NCI-H146 treated with DMSO at 0.1 percent for 48 hours (cell line): ENCODE measurements around the gene CRTAC1.
"Not testable (repeated sequence)": the region's sequence is repeated elsewhere in the genome, so short reads cannot be mapped to it uniquely, and the experiment has no call there.

Source experiments
- DNase-seq: peaks from one replicate; lab custom pipeline; 2025; ENCODE audit not compliant: unreplicated experiment; lab: John Stamatoyannopoulos, UW

Gene CRTAC1

DNA sequence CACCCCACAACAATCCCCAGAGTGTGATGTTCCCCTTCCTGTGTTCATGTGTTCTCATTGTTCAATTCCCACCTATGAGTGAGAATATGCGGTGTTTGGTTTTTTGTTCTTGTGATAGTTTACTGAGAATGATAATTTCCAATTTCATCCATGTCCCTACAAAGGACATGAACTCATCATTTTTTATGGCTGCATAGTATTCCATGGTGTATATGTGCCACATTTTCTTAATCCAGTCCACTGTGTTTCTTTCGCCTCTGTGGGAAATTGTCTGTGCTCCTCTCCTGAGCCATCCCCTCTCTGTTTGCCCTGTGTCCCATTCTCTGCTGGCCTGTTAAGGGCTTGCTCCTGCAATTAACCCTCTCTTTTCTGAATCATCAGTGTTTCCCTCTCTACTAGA is 186.4 kb downstream of the CRTAC1 start:
- not testable (repeated sequence) for DNase-seq

DNA sequence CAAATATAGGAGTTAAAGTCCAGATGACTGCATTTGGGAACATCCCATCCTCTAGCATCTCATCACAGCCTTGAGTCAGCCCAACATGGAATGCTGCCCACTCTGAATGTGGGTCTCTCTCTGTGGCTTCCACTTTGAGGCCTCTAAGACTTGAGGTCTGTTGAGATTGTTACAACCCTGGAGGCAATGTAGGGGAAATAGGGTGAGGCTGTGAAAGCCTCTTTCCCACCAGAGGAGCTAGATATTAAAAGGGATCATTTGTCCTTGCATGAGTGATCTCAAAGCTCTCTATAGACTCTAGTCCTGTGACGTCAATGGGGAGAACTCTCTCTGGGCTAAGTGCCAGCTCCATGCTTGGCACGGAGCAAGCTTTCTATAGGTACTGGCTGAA is 187.1 kb downstream of the CRTAC1 start:
- DNase-seq = no peak

DNA sequence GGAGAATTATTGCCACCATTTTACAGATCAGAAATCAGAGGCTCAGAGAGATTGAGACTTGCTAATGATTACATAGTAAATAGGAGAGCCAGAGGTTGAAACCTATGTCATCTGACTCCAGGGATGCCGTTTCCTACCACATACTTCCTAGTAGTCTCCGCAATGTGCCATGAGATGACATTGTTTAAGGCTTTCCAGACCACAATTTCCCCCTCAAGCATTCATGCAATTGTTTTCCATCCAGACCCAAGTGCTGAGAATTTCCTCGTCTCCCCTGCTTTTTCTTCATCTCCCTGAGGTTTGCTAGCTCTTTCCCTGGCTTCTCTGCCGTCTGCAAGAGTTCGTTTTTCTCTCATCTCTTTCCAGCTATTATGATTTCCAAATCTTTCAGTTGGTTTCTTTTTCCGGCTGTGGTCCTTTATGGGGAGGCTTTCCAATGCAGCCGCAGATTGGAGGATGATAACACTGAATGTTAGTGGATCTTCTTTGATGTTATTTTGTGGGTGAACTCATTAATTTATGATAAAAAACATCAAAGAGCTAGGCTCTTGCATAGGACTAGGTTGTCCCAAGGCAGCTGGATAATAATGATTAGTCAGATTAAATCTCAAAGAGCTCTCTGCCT is 187.7 kb downstream of the CRTAC1 start:
- no peak for DNase-seq

DNA sequence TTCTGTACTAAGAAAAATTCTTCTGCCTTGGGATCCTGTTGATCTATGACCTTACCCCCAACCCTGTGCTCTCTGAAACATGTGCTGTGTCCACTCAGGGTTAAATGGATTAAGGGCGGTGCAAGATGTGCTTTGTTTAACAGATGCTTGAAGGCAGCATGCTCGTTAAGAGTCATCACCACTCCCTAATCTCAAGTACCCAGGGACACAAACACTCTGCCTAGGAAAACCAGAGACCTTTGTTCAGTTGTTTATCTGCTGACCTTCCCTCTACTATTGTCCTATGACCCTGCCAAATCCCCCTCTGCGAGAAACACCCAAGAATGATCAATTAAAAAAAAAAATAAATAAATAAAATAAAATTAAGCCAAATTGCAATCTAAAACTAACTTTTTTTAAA is 188.3 kb downstream of the CRTAC1 start:
- DNase-seq = not testable (repeated sequence)

DNA sequence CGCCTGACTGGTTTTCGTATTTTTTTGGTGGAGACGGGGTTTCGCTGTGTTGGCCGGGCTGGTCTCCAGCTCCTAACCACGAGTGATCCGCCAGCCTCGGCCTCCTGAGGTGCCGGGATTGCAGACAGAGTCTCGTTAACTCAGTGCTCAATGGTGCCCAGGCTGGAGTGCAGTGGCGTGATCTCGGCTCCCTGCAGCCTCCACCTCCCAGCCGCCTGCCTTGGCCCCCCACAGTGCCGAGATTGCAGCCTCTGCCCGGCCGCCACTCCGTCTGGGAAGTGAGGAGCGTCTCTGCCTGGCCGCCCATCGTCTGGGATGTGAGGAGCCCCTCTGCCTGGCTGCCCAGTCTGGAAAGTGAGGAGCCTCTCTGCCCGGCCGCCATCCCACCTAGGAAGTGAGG is 189.3 kb downstream of the CRTAC1 start:
- not testable (repeated sequence) for DNase-seq

DNA sequence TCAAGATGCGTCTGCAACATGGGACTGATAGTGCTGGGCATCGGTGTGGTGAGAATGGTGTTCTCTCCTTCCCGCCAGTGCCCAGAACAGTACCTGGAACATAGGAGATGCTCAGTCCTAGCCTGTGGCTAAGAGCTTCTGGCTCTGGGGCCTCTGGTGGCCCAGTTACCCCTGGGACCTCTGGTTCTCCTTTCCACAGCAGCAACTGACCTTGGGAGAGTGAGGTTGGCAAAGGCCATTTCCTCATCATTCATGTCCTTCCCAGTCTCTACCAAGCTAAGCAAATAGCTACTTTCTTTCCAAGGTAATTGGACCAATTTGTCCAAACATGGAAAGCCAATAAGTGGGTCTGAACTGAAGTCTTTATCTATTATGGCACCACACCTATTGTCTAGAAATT is 192.3 kb downstream of the CRTAC1 start:
- no peak for DNase-seq

DNA sequence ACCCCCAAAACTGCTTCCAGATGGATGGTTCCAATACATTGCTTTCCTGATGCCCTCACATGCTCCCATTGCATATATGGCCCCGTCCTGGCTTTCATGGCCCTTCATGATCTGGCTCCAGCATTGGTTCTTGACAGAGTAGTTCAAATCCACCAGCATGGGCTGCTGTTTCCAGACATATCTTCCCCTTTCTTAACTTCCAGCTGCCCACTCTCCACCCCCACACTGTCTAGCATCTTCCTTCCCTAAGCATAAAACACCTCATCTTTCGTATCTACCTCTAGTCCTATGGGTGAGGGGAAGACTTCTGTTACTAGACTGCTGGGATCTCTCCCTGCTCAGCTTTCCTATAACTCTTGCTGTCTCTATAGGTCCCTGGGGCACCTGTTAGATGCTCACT is 194.0 kb downstream of the CRTAC1 start:
- DNase-seq = no peak

DNA sequence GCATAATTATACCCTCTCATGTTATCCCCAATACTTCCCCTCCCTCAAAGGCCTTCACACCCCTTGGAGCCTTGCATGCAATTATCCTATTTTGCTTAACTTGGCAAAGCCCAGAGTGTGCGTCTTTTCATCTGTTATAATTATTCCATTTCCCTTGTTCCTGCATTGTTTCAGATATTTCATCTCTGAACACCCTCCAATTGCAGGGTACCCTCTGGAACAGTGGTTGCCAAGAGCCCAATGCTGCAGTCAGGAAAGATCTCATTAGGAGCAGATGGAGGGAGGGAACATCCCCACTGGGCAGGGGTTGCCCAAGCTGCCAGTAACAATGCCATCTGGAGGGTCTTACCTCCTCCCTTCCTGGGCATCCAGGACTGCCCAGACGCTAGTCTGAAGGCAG is 199.2 kb downstream of the CRTAC1 start:
- no peak for DNase-seq

DNA sequence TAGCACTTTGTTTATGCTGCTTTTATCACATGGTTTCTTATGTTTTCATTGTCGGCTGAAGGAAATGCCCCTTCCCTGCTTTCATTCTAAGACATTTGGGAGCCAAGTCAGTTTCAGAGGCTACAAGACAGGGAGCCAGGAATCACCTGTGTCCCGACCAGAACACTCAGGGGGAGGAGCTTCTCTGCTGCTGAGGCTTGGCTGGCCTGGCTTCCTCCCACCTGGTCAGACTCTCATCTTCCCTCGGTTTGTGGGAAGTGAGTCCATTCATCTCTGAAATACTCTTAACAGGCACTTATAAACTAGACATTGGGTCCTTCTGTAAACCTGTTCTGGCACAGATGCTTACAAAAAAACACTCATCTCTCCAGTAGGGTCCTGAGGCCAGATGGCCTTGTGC is 200.4 kb downstream of the CRTAC1 start:
- no peak for DNase-seq

DNA sequence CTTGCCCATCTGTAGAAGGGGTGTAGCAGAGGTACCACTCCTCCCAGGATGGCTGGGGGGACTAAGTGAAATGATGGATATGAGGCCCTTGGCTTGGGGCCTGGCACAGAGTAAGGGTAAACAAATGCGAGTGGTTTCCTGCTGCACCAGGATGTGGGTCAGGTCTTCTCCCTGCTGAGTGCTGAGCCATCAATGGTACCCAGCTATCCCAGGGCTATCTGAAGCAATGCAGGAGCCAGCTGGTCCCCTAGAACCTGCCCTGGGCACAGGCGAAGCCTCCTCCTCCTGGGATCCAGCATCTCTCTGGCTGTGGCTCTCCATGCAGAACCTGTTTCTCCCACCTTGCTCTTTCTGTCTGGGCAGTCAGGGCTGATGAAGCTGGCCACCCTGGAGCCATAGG is 201.7 kb downstream of the CRTAC1 start:
- no peak for DNase-seq

DNA sequence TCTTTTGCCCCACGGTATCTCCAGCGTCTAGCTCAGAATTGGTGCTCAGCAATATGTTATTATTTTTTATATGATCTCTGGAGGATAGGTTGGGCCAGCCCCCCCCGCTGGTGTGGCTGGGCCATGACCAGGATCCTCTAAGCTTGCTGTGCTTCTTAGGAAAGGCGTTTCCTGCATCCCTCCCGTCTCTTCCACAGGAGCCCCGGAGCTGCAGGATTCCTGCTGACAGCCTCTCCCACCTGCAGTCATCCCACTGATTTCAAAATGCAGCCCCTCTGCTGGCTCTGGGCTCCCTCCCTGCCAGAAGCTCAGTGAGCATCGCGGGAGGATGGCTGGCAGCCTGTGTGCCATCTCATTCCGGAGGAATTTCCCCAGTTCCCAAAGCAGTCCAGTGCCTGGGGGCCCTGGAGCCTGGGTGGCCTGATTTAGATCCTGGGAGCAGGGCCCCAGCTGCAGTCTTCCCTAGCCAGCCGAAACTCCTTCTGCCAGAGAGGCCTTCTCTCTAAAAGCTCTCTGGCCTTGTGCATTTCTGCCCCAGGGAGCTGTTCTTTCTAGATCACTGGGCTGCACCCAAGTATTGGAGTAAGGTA is 202.6 kb downstream of the CRTAC1 start:
- DNase-seq = no peak

DNA sequence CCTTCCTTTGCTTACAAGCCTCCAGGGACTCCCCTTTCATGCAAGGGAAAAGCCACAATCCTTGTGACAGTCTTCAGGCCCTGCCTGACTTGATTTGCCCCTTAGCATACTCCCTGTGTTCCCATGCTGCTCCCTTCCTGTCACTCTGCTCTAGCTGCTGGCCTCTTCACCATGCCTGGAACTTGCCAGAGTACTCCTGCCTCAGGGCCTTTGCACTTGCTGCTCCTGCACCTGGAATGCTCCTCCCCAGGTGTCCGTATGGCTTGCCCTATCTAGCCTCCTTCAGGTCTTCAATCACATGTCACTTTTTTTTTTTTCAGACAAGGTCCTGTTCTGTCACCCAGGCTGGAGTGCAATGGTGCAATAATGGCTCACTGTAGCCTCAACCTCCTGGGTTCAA is 203.5 kb downstream of the CRTAC1 start:
- no peak for DNase-seq

DNA sequence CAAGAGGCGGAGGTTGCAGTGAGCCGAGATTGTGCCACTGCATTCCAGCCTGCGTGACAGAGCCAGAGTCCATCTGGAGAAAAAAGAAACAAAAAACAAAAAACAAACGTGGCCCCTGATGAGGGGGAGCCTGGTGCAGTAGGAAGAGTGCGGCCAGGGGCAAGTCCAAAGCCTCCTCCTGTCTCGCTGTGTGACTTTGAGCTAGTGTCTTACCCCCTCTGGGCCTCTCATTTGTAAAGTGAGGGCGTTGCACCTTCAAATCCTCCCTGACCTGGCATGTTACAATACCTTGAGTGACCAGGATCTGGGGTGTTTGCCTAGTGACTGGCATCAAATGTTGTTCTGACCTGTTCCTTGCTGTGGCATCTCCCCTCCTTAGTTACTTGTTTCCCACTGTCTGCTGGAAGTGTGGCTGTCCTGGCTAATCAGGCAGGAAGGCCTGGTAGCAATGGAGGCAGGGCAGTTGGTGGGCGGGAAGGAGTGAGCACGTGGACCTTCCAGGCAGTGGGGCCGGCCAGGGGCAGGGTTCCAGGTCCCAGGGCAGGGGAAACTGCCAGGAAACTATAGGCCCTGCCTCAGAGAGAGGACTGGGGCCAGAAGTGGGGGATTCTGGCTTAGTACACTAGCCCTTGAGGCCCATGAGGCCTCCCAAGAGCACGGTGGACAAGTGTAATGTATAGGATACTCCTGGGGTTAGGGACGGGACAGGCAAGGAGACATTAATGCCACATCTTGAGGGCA is 205.2 kb downstream of the CRTAC1 start:
- DNase-seq = no peak

DNA sequence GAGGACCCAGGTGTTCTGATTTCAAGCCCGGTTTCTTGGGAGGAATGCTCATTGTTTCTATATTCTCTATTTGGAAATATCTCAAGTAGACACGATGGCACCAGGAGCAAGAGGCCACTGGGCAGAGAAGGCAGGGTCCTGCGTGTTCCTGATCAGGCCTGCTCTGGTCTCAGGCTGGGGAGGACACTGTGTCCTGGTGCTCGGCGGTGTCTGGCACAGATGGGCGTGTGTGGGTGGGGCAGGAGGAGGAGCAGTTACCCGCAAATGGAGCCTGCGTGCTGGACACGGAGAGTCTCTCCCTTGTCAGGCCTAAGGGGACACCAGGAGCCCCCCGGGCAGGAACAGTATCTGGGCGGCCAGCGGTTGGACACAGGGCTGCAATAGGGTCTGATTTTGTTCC is 206.7 kb downstream of the CRTAC1 start:
- DNase-seq = no peak

DNA sequence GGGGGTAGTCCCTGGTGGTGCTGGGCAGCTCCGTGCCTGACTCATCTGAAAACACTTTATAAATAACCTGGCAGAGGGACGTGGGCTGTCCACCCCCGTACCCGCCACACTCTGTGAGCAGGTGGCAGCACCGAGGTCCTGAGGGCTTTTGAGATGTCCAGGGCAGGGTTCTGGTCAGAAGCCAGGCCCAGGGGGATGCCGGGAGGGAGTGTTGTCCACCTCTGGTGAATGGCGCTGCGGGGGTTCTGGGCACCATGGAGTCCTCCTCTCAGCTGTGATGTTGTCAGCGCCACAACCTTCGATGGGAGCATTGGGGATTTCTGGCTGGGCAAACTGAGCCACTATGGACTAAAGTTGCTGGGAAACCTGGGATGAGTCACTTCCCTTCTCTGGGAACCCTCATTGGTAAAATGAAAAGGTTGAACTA is 208.1 kb downstream of the CRTAC1 start:
- peak; percentile 59 for DNase-seq

DNA sequence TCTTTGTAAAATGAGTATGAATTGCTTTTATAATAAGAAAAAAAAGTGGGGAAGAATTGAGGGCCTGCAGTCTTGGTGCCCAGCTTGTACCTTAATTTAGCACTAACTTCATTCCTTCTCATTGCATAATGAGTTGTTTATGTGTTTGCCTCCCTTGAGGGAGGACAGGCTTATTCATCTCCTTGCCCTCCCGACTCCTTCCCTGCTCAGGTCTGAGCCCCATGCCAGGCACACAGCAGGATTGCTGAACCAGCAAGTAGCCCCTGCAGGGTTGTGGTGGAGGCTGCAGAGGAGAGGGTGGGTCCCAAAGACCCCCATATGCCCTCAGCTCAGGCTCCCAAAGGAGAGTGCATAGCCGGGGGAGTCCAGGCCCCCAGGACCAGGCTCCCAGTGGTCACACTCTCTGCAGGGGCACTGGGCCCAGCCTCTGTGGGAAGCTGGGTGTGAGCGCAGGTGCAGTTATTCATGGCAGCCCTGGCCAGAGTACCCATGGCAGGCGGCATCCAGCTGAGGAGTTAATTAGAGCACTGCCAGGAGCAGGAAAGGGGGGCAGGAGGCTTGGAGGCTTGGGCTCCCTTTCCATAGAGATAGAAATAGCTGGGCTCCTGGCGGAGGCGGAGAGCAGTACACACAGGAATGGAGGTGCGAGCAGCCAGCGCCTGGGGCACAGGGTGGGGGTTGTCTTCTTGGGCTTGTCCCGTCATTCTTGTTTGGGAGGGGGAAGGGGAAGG is 208.9 kb downstream of the CRTAC1 start:
- DNase-seq = peak; percentile 80

DNA sequence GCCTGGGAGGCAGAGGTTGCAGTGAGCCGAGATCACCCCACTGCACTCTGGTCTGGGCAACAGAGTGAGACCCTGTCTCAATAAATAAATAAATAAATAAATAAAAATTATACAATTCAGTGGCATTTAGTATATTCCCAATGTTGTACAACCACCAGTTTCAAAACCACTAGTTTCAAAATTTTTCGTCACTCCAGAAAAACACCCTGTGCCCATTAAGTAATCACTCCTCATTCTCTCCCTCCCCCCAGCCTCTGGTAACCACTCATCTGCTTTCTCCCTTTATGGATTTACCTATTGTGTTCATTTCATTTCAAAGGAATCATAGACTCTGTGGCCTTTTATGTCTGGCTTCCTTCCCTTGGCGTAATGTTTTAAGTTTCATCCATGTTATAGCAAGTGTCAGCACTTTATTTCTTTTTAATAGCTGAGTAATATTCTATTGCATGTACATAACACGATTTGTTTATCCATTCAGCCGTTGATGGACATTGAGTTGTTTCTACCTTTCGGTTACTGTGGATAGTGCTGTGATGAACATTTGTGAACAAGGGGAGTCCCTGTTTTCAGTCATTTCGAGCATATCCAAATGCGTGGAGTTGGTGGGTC is 210.2 kb downstream of the CRTAC1 start:
- no peak for DNase-seq

DNA sequence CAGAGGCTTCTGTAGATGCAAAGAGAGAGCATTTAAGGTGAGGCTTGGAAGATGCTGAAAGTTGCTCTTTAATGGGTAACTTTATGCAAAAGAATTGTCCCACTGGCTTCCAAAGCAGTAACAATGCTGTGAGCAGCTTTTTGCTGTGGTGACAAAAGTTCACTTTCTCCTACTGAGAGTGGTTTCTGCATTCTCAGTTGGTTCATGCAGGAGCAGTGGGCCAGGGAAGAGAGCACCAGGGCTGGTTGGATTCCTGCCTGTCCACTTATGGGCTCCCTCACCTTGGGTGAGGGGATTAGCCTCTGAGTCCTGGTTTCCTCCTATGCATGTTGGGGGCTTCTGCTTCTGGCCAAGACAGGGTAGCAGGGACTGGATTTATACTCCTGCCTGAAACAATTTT is 211.8 kb downstream of the CRTAC1 start:
- no peak for DNase-seq

DNA sequence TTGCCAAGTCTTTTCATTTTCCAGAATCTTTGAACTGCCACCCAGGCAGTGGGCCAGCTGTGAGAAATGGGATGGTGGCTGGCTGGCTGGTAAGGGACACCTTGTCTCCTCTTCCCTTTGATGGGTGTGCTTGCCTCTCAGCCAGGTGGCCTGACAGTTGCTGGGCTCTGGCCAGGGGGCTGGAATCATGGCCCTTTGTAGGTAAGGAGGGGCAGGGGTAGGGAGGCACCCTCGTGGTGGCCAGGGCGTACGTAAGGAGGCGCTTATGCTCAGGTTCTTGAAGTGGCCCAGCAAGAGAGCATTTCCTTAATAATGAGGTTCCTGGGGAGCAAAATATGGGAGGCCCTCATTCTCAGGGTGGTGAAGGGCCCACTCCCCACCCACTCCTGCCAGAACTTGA is 213.8 kb downstream of the CRTAC1 start:
- DNase-seq = no peak
